ENCODE data around the gene BRDT. TPM values are rescaled to one million over a fixed set of nuclear protein-coding genes. Genes with fewer than 3 reads are reported as not detected.

BRDT gene
- total RNA-seq, 4 donors from 2014 or later, result not detected

DNA sequence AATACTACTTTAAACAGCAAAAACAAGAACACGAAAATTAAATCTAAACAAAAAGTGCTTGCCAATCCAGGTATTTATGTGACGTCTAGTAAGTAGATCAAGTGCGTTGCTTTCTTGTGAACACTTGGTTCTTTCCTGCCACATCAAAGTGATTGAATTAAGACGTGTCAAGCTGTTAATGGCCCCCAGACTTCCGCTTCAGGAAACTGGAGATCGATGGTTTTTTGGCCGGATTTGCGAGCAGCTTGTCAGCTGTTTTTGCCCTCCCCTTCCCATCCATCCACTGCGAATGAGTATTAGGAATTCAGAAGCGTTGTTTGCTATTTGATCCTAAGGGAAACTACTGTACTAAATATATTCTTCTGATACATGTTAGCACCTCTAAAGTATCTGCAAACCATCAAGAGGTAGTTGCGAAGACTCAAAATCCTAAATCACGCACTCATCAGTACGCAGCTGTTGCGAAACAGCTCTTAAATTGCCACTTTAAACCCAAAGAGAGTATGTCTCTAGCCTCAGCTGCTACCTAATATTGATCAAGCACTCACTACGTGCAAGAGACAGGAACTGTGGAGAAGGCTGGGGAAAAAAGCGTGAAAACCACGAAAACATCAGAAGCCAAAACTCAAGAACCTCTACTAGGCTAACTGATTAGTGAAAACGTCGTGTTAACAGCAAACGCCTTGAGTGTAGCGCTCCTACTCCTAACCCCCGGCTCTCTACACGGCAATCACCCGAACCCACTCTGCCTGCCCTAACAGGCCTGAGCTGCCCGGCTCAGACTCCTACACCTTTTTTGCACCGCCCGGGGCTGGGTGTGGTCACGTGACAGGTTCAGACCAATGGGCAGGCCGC lies 473 bp upstream of the BRDT start:
- no peaks in the 10 kb centered on the region for H3K9me3 ChIP-seq
- 59 to 76% methylated on average over 5 to 29 of the region's 29 CpGs for WGBS, 2 donors (ENCODE audit: low coverage in 1 of 2)
- intact Hi-C loops (cut with DNase I; ENCODE audit: low total_unique reads) (no loop called here), in situ Hi-C loops (cut with MboI; ENCODE audit: low pct_ligation_motif_present in 1 of 4, low pct_unique_long_range_greater_than_20kb in 1 of 4, low sequenced_read_pairs in 3 of 4) (loop anchor here in 2 of 4 donors (25.0 kb wide), 1 partner anchor 686 kb away; no protein-coding TSS in a partner anchor)
- no peak for DNase-seq
- H3K27me3 ChIP-seq, result no peaks in the 10 kb centered on the region
- H3K36me3 ChIP-seq, result no peaks in the 10 kb centered on the region
- TF ChIP-seq POLR2AphosphoS5 (IDR thresholded peaks at IDR 0.05) (no peak), POLR2A (IDR thresholded peaks at IDR 0.05) (no peak), CTCF (IDR thresholded peaks at IDR 0.05) (no peak), EP300 (IDR thresholded peaks at IDR 0.05; ENCODE audit: low read depth) (no peak)
- H3K4me1 ChIP-seq, result no peaks in the 10 kb centered on the region
- H3K4me3 ChIP-seq, result no peak overlapping the region
- H3K27ac ChIP-seq, result peak overlapping the region in 1 of 4 donors; percentile 26

- in situ Hi-C loops (cut with MboI; ENCODE audit: low pct_ligation_motif_present in 1 of 4, low pct_unique_long_range_greater_than_20kb in 1 of 4, low sequenced_read_pairs in 3 of 4) (no loop called here), intact Hi-C loops (cut with DNase I; ENCODE audit: low total_unique reads) (no loop called here)
- H3K36me3 ChIP-seq, result no peaks in the 10 kb centered on the region
- TF ChIP-seq CTCF (IDR thresholded peaks at IDR 0.05) (no peak), POLR2AphosphoS5 (IDR thresholded peaks at IDR 0.05) (no peak), POLR2A (IDR thresholded peaks at IDR 0.05) (no peak), EP300 (IDR thresholded peaks at IDR 0.05; ENCODE audit: low read depth) (no peak)
- H3K27ac ChIP-seq, result no peak overlapping the region
- WGBS, 2 donors (ENCODE audit: low coverage in 1 of 2), result 20 to 58% methylated on average over 1 to 2 of the region's 2 CpGs
- no peaks in the 10 kb centered on the region for H3K4me1 ChIP-seq
- no peak overlapping the region for H3K4me3 ChIP-seq
- no peaks in the 10 kb centered on the region for H3K9me3 ChIP-seq
- no peaks in the 10 kb centered on the region for H3K27me3 ChIP-seq
- DNase-seq, result no peak
Measured at GRCh38 chr1:91952187-91952586, 3.0 kb downstream of the BRDT start.

- H3K4me1 ChIP-seq, result no peaks in the 10 kb centered on the region
- H3K36me3 ChIP-seq, result no peaks in the 10 kb centered on the region
- TF ChIP-seq EP300 (IDR thresholded peaks at IDR 0.05; ENCODE audit: low read depth) (no peak), POLR2A (IDR thresholded peaks at IDR 0.05) (no peak), POLR2AphosphoS5 (IDR thresholded peaks at IDR 0.05) (no peak), CTCF (IDR thresholded peaks at IDR 0.05) (no peak)
- WGBS, 2 donors (ENCODE audit: low coverage in 1 of 2), result 80% methylated on average over 5 of the region's 5 CpGs
- in situ Hi-C loops (cut with MboI; ENCODE audit: low pct_ligation_motif_present in 1 of 4, low pct_unique_long_range_greater_than_20kb in 1 of 4, low sequenced_read_pairs in 3 of 4) (no loop called here), intact Hi-C loops (cut with DNase I; ENCODE audit: low total_unique reads) (no loop called here)
- H3K9me3 ChIP-seq, result no peaks in the 10 kb centered on the region
- no peaks in the 10 kb centered on the region for H3K27me3 ChIP-seq
- H3K4me3 ChIP-seq, result no peak overlapping the region
- no peak for DNase-seq
- no peak overlapping the region for H3K27ac ChIP-seq
Measured at GRCh38 chr1:91958926-91959325, 9.7 kb downstream of the BRDT start.

- no peaks in the 10 kb centered on the region for H3K9me3 ChIP-seq
Measured at GRCh38 chr1:91968334-91968733, 19.1 kb downstream of the BRDT start.

More at GRCh38 chr1:91968334-91968733, 19.1 kb downstream of the BRDT start:
- Histone ChIP-seq H3K4me3 (no peak overlapping the region), H3K27me3 (no peaks in the 10 kb centered on the region), H3K4me1 (no peaks in the 10 kb centered on the region), H3K27ac (no peak overlapping the region), H3K36me3 (no peaks in the 10 kb centered on the region)
- TF ChIP-seq CTCF (IDR thresholded peaks at IDR 0.05), result no peak
- in situ Hi-C loops (cut with MboI; ENCODE audit: low pct_ligation_motif_present in 1 of 4, low pct_unique_long_range_greater_than_20kb in 1 of 4, low sequenced_read_pairs in 3 of 4) (no loop called here), intact Hi-C loops (cut with DNase I; ENCODE audit: low total_unique reads) (no loop called here)
- 82 to 86% methylated on average over 2 of the region's 2 CpGs for WGBS, 2 donors (ENCODE audit: low coverage in 1 of 2)
- no peak for DNase-seq

All from transverse colon (tissue), 4 donors.